ENCODE data around the gene POLR3A. TPM values are rescaled to one million over a fixed set of nuclear protein-coding genes. Genes with fewer than 3 reads are reported as not detected.
"Not testable (repeated sequence)": the region's sequence is repeated elsewhere in the genome, so short reads cannot be mapped to it uniquely, and the experiment has no call there.

The POLR3A gene
- total RNA-seq, result 26.7 and 27.5 TPM in 2 replicates
- long read RNA-seq, full-length matches to known transcripts, result 2 of 86 reads
- long read RNA-seq, partial matches to known transcripts, result 68 of 86 reads
- long read RNA-seq, other reads (novel, unspliced or antisense), result 16 of 86 reads

DNA sequence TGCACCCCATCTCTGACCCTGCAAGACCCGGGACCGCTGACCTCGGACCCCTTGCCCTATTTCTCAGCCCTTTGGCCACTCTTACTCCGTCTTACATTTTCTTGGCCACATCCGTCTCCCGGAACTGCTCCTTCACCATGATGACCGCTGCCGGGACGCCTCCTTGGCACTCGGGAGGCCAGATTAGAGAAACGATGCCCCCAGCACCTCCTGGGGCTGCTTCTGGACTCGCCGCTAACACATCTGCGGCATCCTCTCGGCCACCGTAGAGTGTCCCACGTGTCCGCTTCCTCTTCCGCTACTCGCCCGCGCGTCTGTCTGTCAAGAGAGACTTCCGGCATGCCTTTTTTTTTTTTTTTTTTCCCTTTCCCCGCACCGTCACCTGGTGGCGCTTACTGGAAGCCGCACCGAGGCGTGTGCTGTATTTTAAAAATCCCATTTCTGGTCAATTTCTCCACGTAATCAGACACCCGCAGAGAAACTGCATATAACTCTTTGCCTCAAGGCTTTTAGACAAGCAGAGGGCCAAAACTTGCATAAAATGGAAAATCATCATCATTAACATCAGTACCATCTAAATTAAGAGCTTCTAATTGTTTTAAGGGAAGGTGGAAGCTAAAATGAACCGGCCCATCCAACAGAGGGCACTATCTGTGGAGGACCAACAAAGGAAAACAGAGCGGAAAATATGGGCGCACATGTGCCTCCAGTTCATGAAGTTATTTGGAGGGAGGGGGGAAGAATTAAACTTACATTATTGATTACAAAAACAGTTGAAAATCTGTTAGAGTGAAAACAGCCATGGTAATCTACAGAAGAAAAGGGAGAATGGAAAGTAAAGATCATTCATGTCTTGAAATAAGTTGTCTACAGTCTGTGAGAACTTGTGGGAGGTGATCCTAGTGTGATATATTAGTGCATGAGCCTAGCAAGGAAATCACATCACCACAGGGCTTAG, at the start of gene POLR3A:
TSS of gene POLR3A (minus strand) at position 247 of the 958 bp plus-strand sequence. CDS start at position 139, 108 bp downstream.
- H3K27me3 Mint-ChIP-seq, result no peaks in the 10 kb centered on the region
- peak within 1 kb of the TSS; percentile 96 for H3K27ac Mint-ChIP-seq
- TF ChIP-seq, protein P1, sequence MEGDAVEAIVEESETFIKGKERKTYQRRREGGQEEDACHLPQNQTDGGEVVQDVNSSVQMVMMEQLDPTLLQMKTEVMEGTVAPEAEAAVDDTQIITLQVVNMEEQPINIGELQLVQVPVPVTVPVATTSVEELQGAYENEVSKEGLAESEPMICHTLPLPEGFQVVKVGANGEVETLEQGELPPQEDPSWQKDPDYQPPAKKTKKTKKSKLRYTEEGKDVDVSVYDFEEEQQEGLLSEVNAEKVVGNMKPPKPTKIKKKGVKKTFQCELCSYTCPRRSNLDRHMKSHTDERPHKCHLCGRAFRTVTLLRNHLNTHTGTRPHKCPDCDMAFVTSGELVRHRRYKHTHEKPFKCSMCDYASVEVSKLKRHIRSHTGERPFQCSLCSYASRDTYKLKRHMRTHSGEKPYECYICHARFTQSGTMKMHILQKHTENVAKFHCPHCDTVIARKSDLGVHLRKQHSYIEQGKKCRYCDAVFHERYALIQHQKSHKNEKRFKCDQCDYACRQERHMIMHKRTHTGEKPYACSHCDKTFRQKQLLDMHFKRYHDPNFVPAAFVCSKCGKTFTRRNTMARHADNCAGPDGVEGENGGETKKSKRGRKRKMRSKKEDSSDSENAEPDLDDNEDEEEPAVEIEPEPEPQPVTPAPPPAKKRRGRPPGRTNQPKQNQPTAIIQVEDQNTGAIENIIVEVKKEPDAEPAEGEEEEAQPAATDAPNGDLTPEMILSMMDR (IDR thresholded peaks at IDR 0.05; ENCODE audit: unreplicated experiment), result peak; percentile 71
- DNase-seq (ENCODE audit: low spot score, unreplicated experiment), result peak; percentile 81
- H3K9me3 Mint-ChIP-seq (ENCODE audit: low read depth), result no peaks in the 10 kb centered on the region
- H3K4me1 Mint-ChIP-seq (ENCODE audit: low read depth), result peaks cover 17% of the 10 kb centered on the region
- H3K36me3 Mint-ChIP-seq (ENCODE audit: insufficient read depth), result peaks cover 12% of the 10 kb centered on the region
- H3K4me3 Mint-ChIP-seq (ENCODE audit: low read depth), result peak within 1 kb of the TSS; percentile 97

DNA sequence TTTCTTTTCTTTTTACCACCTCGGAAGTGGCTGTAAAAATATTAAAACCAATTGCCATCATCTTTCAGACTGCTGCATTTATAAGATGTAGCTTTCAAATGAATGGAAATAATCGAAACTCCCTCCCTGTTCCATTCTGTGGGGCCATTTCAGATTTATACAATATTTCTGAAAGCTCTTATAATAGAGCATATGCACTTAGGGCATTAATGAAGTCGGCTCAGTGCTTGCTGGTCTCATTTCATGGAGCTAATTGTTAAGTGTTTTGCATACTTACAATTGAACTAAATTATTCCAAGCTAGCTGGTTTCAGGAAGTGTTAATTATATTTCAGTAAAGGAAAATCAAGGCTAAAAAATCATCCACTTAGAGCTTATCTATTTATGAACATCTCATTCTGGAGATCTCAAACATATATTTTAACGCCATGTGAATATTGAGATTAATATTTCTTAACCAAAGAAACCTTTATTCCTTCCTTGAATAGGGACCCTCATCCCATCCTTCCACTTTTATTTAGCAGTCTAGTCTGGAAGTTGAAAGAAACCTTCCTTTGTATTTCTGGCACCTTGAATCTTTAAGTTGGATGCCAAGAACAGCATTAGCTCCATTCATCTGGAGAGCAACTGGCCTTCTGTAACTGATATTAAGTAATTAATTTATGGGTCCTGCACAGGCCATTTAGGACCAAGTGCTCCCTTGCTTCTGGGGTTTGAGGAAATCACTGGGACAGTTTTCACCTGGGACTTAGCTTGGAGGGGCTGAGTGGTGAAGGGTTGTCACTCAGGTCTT, 49.4 kb upstream of the POLR3A start:
- TF ChIP-seq, protein P1 (IDR thresholded peaks at IDR 0.05; ENCODE audit: unreplicated experiment), result no peak
- peaks cover 4% of the 10 kb centered on the region for H3K27me3 Mint-ChIP-seq
- DNase-seq (ENCODE audit: low spot score, unreplicated experiment), result no peak

DNA sequence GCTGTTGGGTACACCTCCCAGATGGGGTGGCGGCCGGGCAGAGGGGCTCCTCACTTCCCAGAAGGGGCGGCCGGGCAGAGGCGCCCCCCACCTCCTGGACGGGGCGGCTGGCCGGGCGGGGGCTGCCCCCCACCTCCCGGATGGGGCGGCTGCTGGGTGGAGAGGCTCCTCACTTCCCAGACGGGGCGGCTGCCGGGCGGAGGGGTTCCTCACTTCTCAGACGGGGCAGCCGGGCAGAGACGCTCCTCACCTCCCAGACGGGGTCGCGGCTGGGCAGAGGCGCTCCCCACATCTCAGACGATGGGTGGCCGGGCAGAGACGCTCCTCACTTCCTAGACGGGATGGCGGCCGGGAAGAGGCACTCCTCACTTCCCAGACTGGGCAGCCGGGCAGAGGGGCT, 46.5 kb upstream of the POLR3A start:
- H3K9me3 Mint-ChIP-seq (ENCODE audit: low read depth); H3K4me3 Mint-ChIP-seq (ENCODE audit: low read depth); H3K27ac Mint-ChIP-seq: not testable (repeated sequence)

More for the DNA sequence above, 49.4 kb upstream of the POLR3A start:
- Mint-ChIP-seq H3K27ac (no peak overlapping the region), H3K4me3 (ENCODE audit: low read depth) (no peak overlapping the region), H3K4me1 (ENCODE audit: low read depth) (no peaks in the 10 kb centered on the region), H3K36me3 (ENCODE audit: insufficient read depth) (peaks cover 2% of the 10 kb centered on the region), H3K9me3 (ENCODE audit: low read depth) (peaks cover 5% of the 10 kb centered on the region)

DNA sequence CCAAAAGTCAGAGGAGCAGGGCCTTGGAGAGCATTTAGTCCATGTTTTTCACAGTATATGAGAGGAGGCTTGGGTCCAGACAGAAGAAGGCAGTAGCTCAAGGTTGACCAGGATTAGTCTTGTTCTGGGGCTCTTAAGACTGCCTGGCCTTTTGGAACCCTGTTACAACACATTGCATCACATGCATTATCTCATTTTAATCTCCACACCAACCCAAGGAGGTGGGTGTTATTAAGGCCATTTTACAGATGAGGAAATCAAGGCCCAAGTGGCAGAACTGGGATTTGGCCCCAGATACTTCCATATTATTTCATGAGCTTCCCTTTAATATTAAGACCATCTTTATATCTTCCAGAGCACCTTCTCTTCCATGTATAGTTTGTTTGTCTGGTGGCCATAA, 43.2 kb upstream of the POLR3A start:
- Mint-ChIP-seq H3K27ac (no peak overlapping the region), H3K9me3 (ENCODE audit: low read depth) (peaks cover 5% of the 10 kb centered on the region), H3K4me3 (ENCODE audit: low read depth) (no peak overlapping the region), H3K27me3 (no peaks in the 10 kb centered on the region), H3K4me1 (ENCODE audit: low read depth) (no peaks in the 10 kb centered on the region), H3K36me3 (ENCODE audit: insufficient read depth) (peaks cover 2% of the 10 kb centered on the region)
- TF ChIP-seq, protein P1 (IDR thresholded peaks at IDR 0.05; ENCODE audit: unreplicated experiment), result no peak
- no peak for DNase-seq (ENCODE audit: low spot score, unreplicated experiment)

More for the DNA sequence above, 46.5 kb upstream of the POLR3A start:
- not testable (repeated sequence) for H3K36me3 Mint-ChIP-seq (ENCODE audit: insufficient read depth); H3K27me3 Mint-ChIP-seq; DNase-seq (ENCODE audit: low spot score, unreplicated experiment); H3K4me1 Mint-ChIP-seq (ENCODE audit: low read depth)

DNA sequence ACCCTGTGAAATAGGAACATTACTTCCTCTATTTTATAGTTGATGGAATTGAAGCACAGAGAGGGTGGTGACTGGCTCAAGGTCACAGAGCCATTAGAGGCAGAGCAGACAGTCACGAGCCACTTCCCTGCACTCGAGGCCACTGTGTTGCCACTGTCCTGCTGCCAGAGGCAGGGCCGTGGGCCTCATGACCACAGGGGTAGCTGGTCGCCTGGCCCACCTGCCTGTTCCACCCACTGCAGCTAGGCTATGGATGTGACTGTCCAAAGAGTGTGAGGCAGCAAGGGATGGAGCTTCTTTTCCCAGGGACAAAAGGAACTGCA, 42.5 kb upstream of the POLR3A start:
- Mint-ChIP-seq H3K9me3 (ENCODE audit: low read depth) (peaks cover 5% of the 10 kb centered on the region), H3K4me3 (ENCODE audit: low read depth) (no peak overlapping the region), H3K27me3 (no peaks in the 10 kb centered on the region), H3K4me1 (ENCODE audit: low read depth) (no peaks in the 10 kb centered on the region), H3K27ac (no peak overlapping the region), H3K36me3 (ENCODE audit: insufficient read depth) (peaks cover 2% of the 10 kb centered on the region)
- TF ChIP-seq, protein P1 (IDR thresholded peaks at IDR 0.05; ENCODE audit: unreplicated experiment), result no peak
- no peak for DNase-seq (ENCODE audit: low spot score, unreplicated experiment)

Measured in progenitor cell of endocrine pancreas (in vitro differentiated cells).